ENCODE results near the gene AGBL3.

GRCh38 chr7:134948736-134949135, 37.6 kb upstream of the AGBL3 start:
- TF ChIP-seq CTCF (IDR thresholded peaks at IDR 0.05): no peak
- no peak for TF ChIP-seq POLR2A (IDR thresholded peaks at IDR 0.05)

All from uterus (tissue), 2 donors.